B cell (primary cell): ENCODE measurements around the gene ARHGAP40. TPM values are rescaled to one million over a fixed set of nuclear protein-coding genes. Genes with fewer than 3 reads are reported as not detected.

ENCODE experiments used
- ATAC-seq: fragments of 200-7000 bp; cut with Tn5 transposase; one replicate; pipeline ENCODE4 v1.10.0; 2021; ENCODE audit warnings: low read depth, mild to moderate bottlenecking, moderate number of reproducible peaks, moderate library complexity
- CTCF ChIA-PET: fragments of 350-600 bp; sonication (Branson Sonifier 250); formaldehyde crosslinking; loops from one replicate; lab custom pipeline; 2021; ENCODE audit warnings: antibody characterized with exemption, inconsistent platforms; lab: Charles Lee
- POLR2A ChIA-PET: fragments of 350-600 bp; sonication (Branson Sonifier 250); formaldehyde crosslinking; loops from one replicate; lab custom pipeline; 2021; ENCODE audit warnings: antibody characterized with exemption; lab: Charles Lee
- DNase-seq: peaks from one replicate; pipeline ENCODE4 v3.0.0; 2013
- H2AFZ ChIP-seq: 2 replicates; pipeline ENCODE4 v1.6.1; 2012; ENCODE audit warnings: mild to moderate bottlenecking, low read depth, low read length; ENCODE audit not compliant: insufficient read depth, poor library complexity, severe bottlenecking
- H3K27ac ChIP-seq, 2 donors: 1 replicate in 1 of 2; 2 replicates in 1 of 2; pipeline ENCODE4 v1.5.1; 2012 to 2013; ENCODE audit warnings: low read length in 2 of 2, mild to moderate bottlenecking in 2 of 2, moderate library complexity in 1 of 2
- H3K27me3 ChIP-seq, 4 experiments: fragments of 200-600 bp in 1 of 4; sonication (generic) in 1 of 4; replicated peaks in 1 of 4; 1 replicate in 2 of 4; 2 replicates in 2 of 4; pipeline versions ENCODE4 v1.6.1 to v1.7.0; 2013 to 2016; ENCODE audit warnings: low read length in 3 of 4, mild to moderate bottlenecking in 2 of 4, mixed read lengths in 1 of 4, moderate library complexity in 1 of 4; ENCODE audit not compliant: insufficient read depth in 4 of 4, control insufficient read depth in 3 of 4; ENCODE audit errors: control extremely low read depth in 1 of 4
- H3K36me3 ChIP-seq, 2 experiments: replicated peaks in 1 of 2; 1 replicate in 1 of 2; 2 replicates in 1 of 2; pipeline versions ENCODE4 v1.6.1 to v1.7.1; 2013; ENCODE audit warnings: low read length in 1 of 2; ENCODE audit not compliant: insufficient read depth in 2 of 2, control insufficient read depth in 1 of 2; ENCODE audit errors: control extremely low read depth in 1 of 2, extremely low read depth in 1 of 2
- H3K4me1 ChIP-seq, 2 donors: fragments of 200-600 bp in 1 of 2; sonication (generic) in 1 of 2; 1 replicate in 1 of 2; 2 replicates in 1 of 2; pipeline versions ENCODE4 v1.5.1 to v1.6.1; 2013 to 2017; ENCODE audit warnings: low read length in 2 of 2; ENCODE audit not compliant: control insufficient read depth in 2 of 2, insufficient read depth in 2 of 2
- H3K4me2 ChIP-seq: replicated peaks from 2 replicates; pipeline ENCODE3; 2012; ENCODE audit warnings: mild to moderate bottlenecking, low read depth, low read length; ENCODE audit not compliant: poor library complexity, severe bottlenecking
- H3K4me3 ChIP-seq, 5 experiments: fragments of 200-600 bp in 1 of 5; sonication (generic) in 1 of 5; 1 replicate in 3 of 5; 2 replicates in 2 of 5; pipeline versions ENCODE4 v1.5.1 to v1.7.0; 2011 to 2016; ENCODE audit warnings: low read length in 4 of 5, mild to moderate bottlenecking in 4 of 5, low read depth in 2 of 5, control low read depth in 1 of 5, moderate library complexity in 1 of 5; ENCODE audit not compliant: insufficient read depth in 1 of 5; ENCODE audit errors: control extremely low read depth in 1 of 5, extremely low read depth in 1 of 5
- H3K79me2 ChIP-seq: fragments of 200-600 bp; sonication (generic); one replicate; pipeline ENCODE4 v1.6.0; 2016; ENCODE audit warnings: low read length; ENCODE audit not compliant: control insufficient read depth, insufficient read depth
- H3K9ac ChIP-seq: fragments of 200-600 bp; sonication (generic); 2 replicates; pipeline ENCODE4 v1.6.1; 2017; ENCODE audit warnings: mild to moderate bottlenecking, low read length, moderate library complexity
- H3K9me3 ChIP-seq, 3 donors: one replicate each; pipeline versions ENCODE4 v1.6.1 to v1.7.1; 2013; ENCODE audit warnings: low read length in 2 of 3; ENCODE audit not compliant: control insufficient read depth in 2 of 3, insufficient read depth in 1 of 3; ENCODE audit errors: control extremely low read depth in 1 of 3
- H4K20me1 ChIP-seq: 2 replicates; pipeline ENCODE4 v1.6.0; 2012; ENCODE audit warnings: mild to moderate bottlenecking, low read length; ENCODE audit not compliant: insufficient read depth, control insufficient read depth, poor library complexity, severe bottlenecking
- H3K27ac Mint-ChIP-seq: one replicate; pipeline ENCODE4 v1.8.0; 2021; ENCODE audit warnings: mixed read lengths
- H3K27me3 Mint-ChIP-seq: one replicate; pipeline ENCODE4 v1.8.0; 2021; ENCODE audit warnings: mixed read lengths
- H3K4me1 Mint-ChIP-seq: one replicate; pipeline ENCODE4 v1.8.0; 2021; ENCODE audit warnings: mixed read lengths
- H3K4me3 Mint-ChIP-seq: one replicate; pipeline ENCODE4 v1.8.0; 2021; ENCODE audit warnings: mixed read lengths
- H3K9me3 Mint-ChIP-seq: one replicate; pipeline ENCODE4 v1.8.0; 2022; ENCODE audit warnings: mixed read lengths; ENCODE audit not compliant: insufficient read depth
- CTCF ChIP-seq: fragments of 200-600 bp; IDR thresholded peaks from one replicate; pipeline ENCODE4 v1.8.0; 2022; ENCODE audit warnings: antibody characterized with exemption, mild to moderate bottlenecking
- EZH2 ChIP-seq: IDR thresholded peaks from 2 replicates; pipeline ENCODE4 v1.6.1; 2012; ENCODE audit warnings: borderline replicate concordance, low read depth, mild to moderate bottlenecking, moderate library complexity, low read length; ENCODE audit not compliant: insufficient read depth, poor library complexity, severe bottlenecking
- WGBS: methylation state at CpG from one replicate; pipeline ENCODE4 v1.1.5; 2013; ENCODE audit warnings: missing lambda C conversion rate; ENCODE audit not compliant: insufficient coverage; 5-methylcytosine and 5-hydroxymethylcytosine counted together
- intact Hi-C: fragments of 100-400 bp; cut with micrococcal nuclease; formaldehyde crosslinking; loops from one replicate; pipeline ENCODE4 v1.10.0; 2022
- polyA plus RNA-seq: library from polyadenylated mRNA; depleted of rRNA; stranded (reverse); fragments of >200 nt; gene quantifications from 2 replicates; pipeline ENCODE4 v1.2.3, GENCODE V29; 2012
- total RNA-seq, 2 donors: library from RNA; stranded (reverse); fragments of 120-200 nt in 1 of 2; gene quantifications; 1 replicate in 1 of 2; 2 replicates in 1 of 2; pipeline versions ENCODE4 v1.2.3 to v1.2.4, GENCODE V29; 2013 to 2022

ARHGAP40 gene
- total and polyA plus RNA-seq, 2 donors (not counting 1 experiment from before 2014, with no cell fraction given), result not detected

GRCh38 chr20:38658879-38659596, 57.4 kb downstream of the ARHGAP40 start:
- Histone ChIP-seq H2AFZ (no peak overlapping the region), H3K9ac (no peak overlapping the region), H4K20me1 (no peaks in the 10 kb centered on the region), H3K4me2 (no peak overlapping the region), H3K36me3 (no peaks in the 10 kb centered on the region), H3K4me1 (no peaks in the 10 kb centered on the region), H3K27ac (no peak overlapping the region), H3K9me3 (peaks cover 0 to 4% (median under 1%) of the 10 kb centered on the region in 3 donors), H3K27me3 (peaks cover 0 to 24% (median 7%) of the 10 kb centered on the region in 4 experiments), H3K4me3 (no peak overlapping the region), H3K79me2 (no peaks in the 10 kb centered on the region)
- TF ChIP-seq CTCF (peak; percentile 74), EZH2 (no peak)
- peak; percentile 64 for ATAC-seq
- H3K4me3 Mint-ChIP-seq, result no peak overlapping the region
- CTCF ChIA-PET, result interaction anchor here (0.5 to 2.1 kb wide), 15 partner anchors 9 to 339 kb away, joined by 3 to 12 read pairs (median 3); partner anchors contain the start of genes ACTR5 and DHX35
- H3K27me3 Mint-ChIP-seq, result peaks cover 46% of the 10 kb centered on the region
- POLR2A ChIA-PET, result no interaction called here
- no peaks in the 10 kb centered on the region for H3K9me3 Mint-ChIP-seq
- WGBS, result 17% methylated on average over 3 of the region's 10 CpGs
- intact Hi-C loops, result no loop called here
- no peak overlapping the region for H3K27ac Mint-ChIP-seq
- H3K4me1 Mint-ChIP-seq, result no peaks in the 10 kb centered on the region
- DNase-seq, result peak; percentile 50

DNA sequence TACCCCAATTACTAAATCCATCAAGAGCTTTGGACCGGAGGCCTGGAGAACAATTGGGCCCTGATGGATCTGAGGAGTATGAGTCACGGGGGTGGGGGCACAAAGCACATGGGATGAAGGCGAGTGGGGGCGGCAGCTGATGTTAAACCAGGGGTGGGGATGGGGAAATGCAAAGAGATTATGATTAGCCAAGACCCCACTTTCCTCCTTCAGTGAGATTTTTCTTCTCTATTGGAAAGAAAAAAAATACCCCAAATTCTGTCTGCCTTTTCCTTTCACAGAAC, 57.9 kb downstream of the ARHGAP40 start:
- ChIA-PET CTCF (interaction anchor here (0.7 to 1.3 kb wide), 5 partner anchors 21 to 236 kb away, joined by 3 to 5 read pairs (median 3); no protein-coding TSS in a partner anchor), POLR2A (no interaction called here)
- intact Hi-C loops, result no loop called here
- H3K27me3 Mint-ChIP-seq, result peaks cover 51% of the 10 kb centered on the region
- H3K4me3 ChIP-seq, result no peak overlapping the region
- H3K27ac ChIP-seq, result no peak overlapping the region
- no peak for ATAC-seq
- H3K9ac ChIP-seq, result no peak overlapping the region
- H3K9me3 Mint-ChIP-seq, result no peaks in the 10 kb centered on the region
- H3K36me3 ChIP-seq, result no peaks in the 10 kb centered on the region
- peaks cover 0 to 29% (median 10%) of the 10 kb centered on the region in 4 experiments for H3K27me3 ChIP-seq
- no peak overlapping the region for H3K4me2 ChIP-seq
- no peaks in the 10 kb centered on the region for H3K4me1 Mint-ChIP-seq
- no peaks in the 10 kb centered on the region for H4K20me1 ChIP-seq
- no peak overlapping the region for H3K4me3 Mint-ChIP-seq
- DNase-seq, result no peak
- H3K79me2 ChIP-seq, result no peaks in the 10 kb centered on the region
- H3K27ac Mint-ChIP-seq, result no peak overlapping the region
- peaks cover 0 to 9% (median 3%) of the 10 kb centered on the region in 3 donors for H3K9me3 ChIP-seq
- no peak for TF ChIP-seq EZH2
- no CpG with 5 or more reads among the region's 4 CpGs for WGBS
- no peak overlapping the region for H2AFZ ChIP-seq
- H3K4me1 ChIP-seq, result no peaks in the 10 kb centered on the region
